Osteocyte (in vitro differentiated cells): Measurements from ENCODE around the gene HEMK1. TPM values are rescaled to one million over a fixed set of nuclear protein-coding genes. Genes with fewer than 3 reads are reported as not detected.

Source experiments
- DNase-seq: peaks from one replicate; pipeline ENCODE4 v3.0.0; 2021; ENCODE audit warnings: mixed read lengths; ENCODE audit not compliant: unreplicated experiment; ENCODE audit errors: extremely low spot score
- H3K27ac Mint-ChIP-seq: one replicate; pipeline ENCODE4 v1.8.0; 2021; ENCODE audit warnings: mild to moderate bottlenecking, mixed read lengths; ENCODE audit not compliant: unreplicated experiment
- H3K27me3 Mint-ChIP-seq: one replicate; pipeline ENCODE4 v1.8.0; 2021; ENCODE audit warnings: mixed read lengths; ENCODE audit not compliant: unreplicated experiment
- H3K36me3 Mint-ChIP-seq: one replicate; pipeline ENCODE4 v1.8.0; 2021; ENCODE audit warnings: mixed read lengths; ENCODE audit not compliant: unreplicated experiment
- H3K4me1 Mint-ChIP-seq: one replicate; pipeline ENCODE4 v1.8.0; 2021; ENCODE audit warnings: mixed read lengths; ENCODE audit not compliant: unreplicated experiment
- H3K4me3 Mint-ChIP-seq: one replicate; pipeline ENCODE4 v1.8.0; 2021; ENCODE audit warnings: mild to moderate bottlenecking, moderate library complexity, mixed read lengths; ENCODE audit not compliant: unreplicated experiment
- H3K9me3 Mint-ChIP-seq: one replicate; pipeline ENCODE4 v1.8.0; 2021; ENCODE audit warnings: mixed read lengths; ENCODE audit not compliant: unreplicated experiment
- total RNA-seq: library from RNA; stranded (reverse); gene quantifications from 2 replicates; pipeline ENCODE4 v1.2.1, GENCODE V29; 2021
- TF ChIP-seq, protein P1 (sequence below): fragments of 200-600 bp; sonication (generic); IDR thresholded peaks from 2 replicates; pipeline ENCODE4 v1.5.0; 2021; ENCODE audit warnings: antibody characterized with exemption, mild to moderate bottlenecking, moderate library complexity

Gene HEMK1
- total RNA-seq, 1 donor from 2014 or later: 23.1 TPM

DNA sequence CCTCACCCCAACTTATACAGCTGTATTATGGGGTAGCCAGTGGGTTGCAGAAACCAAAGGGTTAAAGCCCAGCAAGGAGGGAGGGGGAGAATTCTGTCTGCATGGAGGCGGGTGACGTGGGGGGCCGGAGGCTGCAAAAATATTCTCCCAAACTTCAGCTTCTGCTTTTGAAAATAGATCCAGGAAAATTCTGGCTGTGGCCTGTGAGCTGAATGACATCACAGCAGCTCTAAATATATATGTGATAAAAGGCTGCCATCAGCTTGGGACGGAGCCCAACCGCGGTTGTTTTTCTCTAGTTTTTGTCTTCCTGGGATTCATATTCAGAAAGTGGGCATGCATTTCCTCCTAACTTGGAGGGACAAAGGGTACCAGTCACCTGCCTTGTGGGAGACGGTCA is 75.2 kb downstream of the HEMK1 start:
- Mint-ChIP-seq H3K9me3 (no peaks in the 10 kb centered on the region), H3K27me3 (no peaks in the 10 kb centered on the region), H3K36me3 (no peaks in the 10 kb centered on the region), H3K4me1 (peaks cover 4% of the 10 kb centered on the region), H3K4me3 (no peak overlapping the region), H3K27ac (no peak overlapping the region)
- no peak for DNase-seq
- TF ChIP-seq, protein P1, sequence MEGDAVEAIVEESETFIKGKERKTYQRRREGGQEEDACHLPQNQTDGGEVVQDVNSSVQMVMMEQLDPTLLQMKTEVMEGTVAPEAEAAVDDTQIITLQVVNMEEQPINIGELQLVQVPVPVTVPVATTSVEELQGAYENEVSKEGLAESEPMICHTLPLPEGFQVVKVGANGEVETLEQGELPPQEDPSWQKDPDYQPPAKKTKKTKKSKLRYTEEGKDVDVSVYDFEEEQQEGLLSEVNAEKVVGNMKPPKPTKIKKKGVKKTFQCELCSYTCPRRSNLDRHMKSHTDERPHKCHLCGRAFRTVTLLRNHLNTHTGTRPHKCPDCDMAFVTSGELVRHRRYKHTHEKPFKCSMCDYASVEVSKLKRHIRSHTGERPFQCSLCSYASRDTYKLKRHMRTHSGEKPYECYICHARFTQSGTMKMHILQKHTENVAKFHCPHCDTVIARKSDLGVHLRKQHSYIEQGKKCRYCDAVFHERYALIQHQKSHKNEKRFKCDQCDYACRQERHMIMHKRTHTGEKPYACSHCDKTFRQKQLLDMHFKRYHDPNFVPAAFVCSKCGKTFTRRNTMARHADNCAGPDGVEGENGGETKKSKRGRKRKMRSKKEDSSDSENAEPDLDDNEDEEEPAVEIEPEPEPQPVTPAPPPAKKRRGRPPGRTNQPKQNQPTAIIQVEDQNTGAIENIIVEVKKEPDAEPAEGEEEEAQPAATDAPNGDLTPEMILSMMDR: no peak

DNA sequence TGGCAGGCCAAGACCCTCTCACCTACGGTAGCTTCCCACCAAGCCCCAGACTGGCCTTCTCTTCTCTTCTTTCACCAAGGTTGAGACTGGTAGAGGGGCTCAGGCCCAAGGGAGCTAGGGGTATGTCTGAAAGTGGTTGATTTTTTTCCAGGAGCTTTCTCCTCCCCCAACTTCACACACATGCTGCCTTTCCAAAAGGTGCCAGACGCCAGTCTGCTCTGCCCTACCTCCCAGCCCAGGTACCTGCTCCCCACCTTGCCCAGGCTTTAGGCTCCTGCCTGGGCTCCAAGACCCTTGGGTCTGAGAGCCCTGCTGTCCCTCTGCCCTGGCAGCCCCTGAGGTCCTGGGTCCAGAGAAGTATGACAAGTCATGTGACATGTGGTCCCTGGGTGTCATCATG is 76.1 kb downstream of the HEMK1 start:
- no peak overlapping the region for H3K4me3 Mint-ChIP-seq
- no peak overlapping the region for H3K27ac Mint-ChIP-seq
- TF ChIP-seq, protein P1: no peak
- peaks cover 4% of the 10 kb centered on the region for H3K4me1 Mint-ChIP-seq
- H3K36me3 Mint-ChIP-seq: no peaks in the 10 kb centered on the region
- no peaks in the 10 kb centered on the region for H3K27me3 Mint-ChIP-seq
- no peak for DNase-seq
- no peaks in the 10 kb centered on the region for H3K9me3 Mint-ChIP-seq

Other genes with a start within 250 kb of the HEMK1 start
- 34.1 and 37.0 TPM in 2 replicates for gene HYAL2, start 246.8 kb upstream of the HEMK1 start, total RNA-seq
- gene TUSC2, start 241.3 kb upstream of the HEMK1 start, total RNA-seq: 16.9 and 18.3 TPM in 2 replicates
- 12.8 and 13.7 TPM in 2 replicates for gene RASSF1, start 228.7 kb upstream of the HEMK1 start, total RNA-seq
- gene ZMYND10, start 223.8 kb upstream of the HEMK1 start, total RNA-seq: 0.50 and 1.6 TPM in 2 replicates
- gene NPRL2, start 218.7 kb upstream of the HEMK1 start, total RNA-seq: 21.0 and 25.9 TPM in 2 replicates
- 17.2 and 18.2 TPM in 2 replicates for gene CYB561D2, start 218.7 kb upstream of the HEMK1 start, total RNA-seq
- 63.2 and 69.0 TPM in 2 replicates for gene TMEM115, start 210.0 kb upstream of the HEMK1 start, total RNA-seq
- 0.13 and 0.27 TPM in 2 replicates for gene CACNA2D2, start 65.9 kb upstream of the HEMK1 start, total RNA-seq
- 2.2 and 3.9 TPM in 2 replicates for gene C3orf18, start 1.8 kb upstream of the HEMK1 start, total RNA-seq
- 1.7 and 2.4 TPM in 2 replicates for gene CISH, start 42.3 kb downstream of the HEMK1 start, total RNA-seq
- gene MAPKAPK3, start 47.6 kb downstream of the HEMK1 start, total RNA-seq: 24.8 and 31.9 TPM in 2 replicates
- gene DOCK3, start 105.4 kb downstream of the HEMK1 start, total RNA-seq: 0.24 and 0.34 TPM in 2 replicates